Measurements from ENCODE around the gene PREPL.

DNA sequence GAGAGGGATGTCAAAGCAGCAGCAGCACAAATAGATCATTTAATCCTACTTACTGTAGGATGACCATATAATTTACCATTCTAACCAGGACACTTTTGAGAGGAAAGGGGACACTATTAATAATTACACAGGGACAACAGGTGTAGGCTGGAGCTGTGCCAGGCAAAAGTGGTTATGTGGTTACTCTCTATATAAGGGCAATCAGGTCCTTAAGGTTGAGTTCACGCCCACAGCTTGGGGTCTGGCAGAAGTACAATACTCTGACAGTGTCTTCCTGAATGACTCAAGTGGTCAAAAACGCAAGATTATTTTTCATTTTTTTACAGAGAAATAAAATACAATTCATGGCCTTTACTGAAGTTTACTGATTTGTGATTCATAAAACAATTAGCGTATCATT lies 2.8 kb downstream of the PREPL start:
- no peak for TF ChIP-seq MXI1 (IDR thresholded peaks at IDR 0.05; ENCODE audit: borderline replicate concordance, low read depth, low read length)
- TF ChIP-seq, protein P1, sequence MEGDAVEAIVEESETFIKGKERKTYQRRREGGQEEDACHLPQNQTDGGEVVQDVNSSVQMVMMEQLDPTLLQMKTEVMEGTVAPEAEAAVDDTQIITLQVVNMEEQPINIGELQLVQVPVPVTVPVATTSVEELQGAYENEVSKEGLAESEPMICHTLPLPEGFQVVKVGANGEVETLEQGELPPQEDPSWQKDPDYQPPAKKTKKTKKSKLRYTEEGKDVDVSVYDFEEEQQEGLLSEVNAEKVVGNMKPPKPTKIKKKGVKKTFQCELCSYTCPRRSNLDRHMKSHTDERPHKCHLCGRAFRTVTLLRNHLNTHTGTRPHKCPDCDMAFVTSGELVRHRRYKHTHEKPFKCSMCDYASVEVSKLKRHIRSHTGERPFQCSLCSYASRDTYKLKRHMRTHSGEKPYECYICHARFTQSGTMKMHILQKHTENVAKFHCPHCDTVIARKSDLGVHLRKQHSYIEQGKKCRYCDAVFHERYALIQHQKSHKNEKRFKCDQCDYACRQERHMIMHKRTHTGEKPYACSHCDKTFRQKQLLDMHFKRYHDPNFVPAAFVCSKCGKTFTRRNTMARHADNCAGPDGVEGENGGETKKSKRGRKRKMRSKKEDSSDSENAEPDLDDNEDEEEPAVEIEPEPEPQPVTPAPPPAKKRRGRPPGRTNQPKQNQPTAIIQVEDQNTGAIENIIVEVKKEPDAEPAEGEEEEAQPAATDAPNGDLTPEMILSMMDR (conservative IDR thresholded peaks at IDR 0.05; ENCODE audit: low read depth, low read length), result no peak
- TF ChIP-seq RAD21 (IDR thresholded peaks at IDR 0.05; ENCODE audit: low read length), result no peak
- no peak for TF ChIP-seq POLR2A (IDR thresholded peaks at IDR 0.05; ENCODE audit: low read depth, low read length)
- no peak for TF ChIP-seq RCOR1 (IDR thresholded peaks at IDR 0.05; ENCODE audit: insufficient replicate concordance, low read length)

Data from IMR-90 (cell line).